ENCODE results near the gene RPL36.

RPL36 gene

DNA sequence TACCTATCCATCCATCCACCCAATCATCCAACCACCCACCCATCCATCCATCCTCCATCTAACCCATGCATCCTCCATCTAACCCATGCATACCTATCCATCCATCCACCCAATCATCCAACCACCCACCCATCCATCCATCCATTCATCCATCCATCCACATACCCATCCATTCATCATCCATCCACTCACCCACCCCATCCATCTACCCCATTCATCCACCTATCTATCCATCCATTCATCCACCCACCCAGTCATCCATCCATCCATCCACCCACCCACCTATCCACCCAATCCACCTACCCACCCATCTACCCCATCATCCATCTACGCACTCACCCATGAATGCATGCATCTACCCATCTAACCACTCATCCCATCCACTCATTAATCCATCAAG is 16.3 kb upstream of the RPL36 start:
- H2AFZ ChIP-seq (ENCODE audit: low read length), result no peak overlapping the region
- peaks cover 13% of the 10 kb centered on the region; the same call in 1 of the 2 replicates for H3K36me3 ChIP-seq (ENCODE audit: insufficient read depth, low read length)
- H4K20me1 ChIP-seq (ENCODE audit: insufficient read depth, low read length, poor library complexity, severe bottlenecking), result no peaks in the 10 kb centered on the region
- H3K9ac ChIP-seq (ENCODE audit: low read depth, low read length, poor library complexity, severe bottlenecking), result no peak overlapping the region
- no peaks in the 10 kb centered on the region for H3F3A ChIP-seq (ENCODE audit: low read depth)
- H3K27me3 ChIP-seq (ENCODE audit: insufficient read depth, low read length, poor library complexity, severe bottlenecking), result no peaks in the 10 kb centered on the region
- H3K9me3 ChIP-seq (ENCODE audit: insufficient read depth, low read depth, low read length), result no peaks in the 10 kb centered on the region
- TF ChIP-seq, protein P1, sequence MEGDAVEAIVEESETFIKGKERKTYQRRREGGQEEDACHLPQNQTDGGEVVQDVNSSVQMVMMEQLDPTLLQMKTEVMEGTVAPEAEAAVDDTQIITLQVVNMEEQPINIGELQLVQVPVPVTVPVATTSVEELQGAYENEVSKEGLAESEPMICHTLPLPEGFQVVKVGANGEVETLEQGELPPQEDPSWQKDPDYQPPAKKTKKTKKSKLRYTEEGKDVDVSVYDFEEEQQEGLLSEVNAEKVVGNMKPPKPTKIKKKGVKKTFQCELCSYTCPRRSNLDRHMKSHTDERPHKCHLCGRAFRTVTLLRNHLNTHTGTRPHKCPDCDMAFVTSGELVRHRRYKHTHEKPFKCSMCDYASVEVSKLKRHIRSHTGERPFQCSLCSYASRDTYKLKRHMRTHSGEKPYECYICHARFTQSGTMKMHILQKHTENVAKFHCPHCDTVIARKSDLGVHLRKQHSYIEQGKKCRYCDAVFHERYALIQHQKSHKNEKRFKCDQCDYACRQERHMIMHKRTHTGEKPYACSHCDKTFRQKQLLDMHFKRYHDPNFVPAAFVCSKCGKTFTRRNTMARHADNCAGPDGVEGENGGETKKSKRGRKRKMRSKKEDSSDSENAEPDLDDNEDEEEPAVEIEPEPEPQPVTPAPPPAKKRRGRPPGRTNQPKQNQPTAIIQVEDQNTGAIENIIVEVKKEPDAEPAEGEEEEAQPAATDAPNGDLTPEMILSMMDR (conservative IDR thresholded peaks at IDR 0.05; ENCODE audit: low read length), result no peak
- no peak for TF ChIP-seq EZH2phosphoT487 (IDR thresholded peaks at IDR 0.05; ENCODE audit: borderline replicate concordance)
- no peak overlapping the region for H3K4me2 ChIP-seq (ENCODE audit: low read depth, low read length, poor library complexity, severe bottlenecking)
- no peaks in the 10 kb centered on the region for H3K4me1 ChIP-seq (ENCODE audit: insufficient read depth, low read length, poor library complexity, severe bottlenecking)
- H3K4me3 ChIP-seq (ENCODE audit: low read length, poor library complexity, severe bottlenecking), result no peak overlapping the region
- no peaks in the 10 kb centered on the region for H3K9me2 ChIP-seq (replicated peaks; ENCODE audit: low read depth, low read length)
- no peaks in the 10 kb centered on the region for H3K79me2 ChIP-seq (ENCODE audit: insufficient read depth, low read length)

DNA sequence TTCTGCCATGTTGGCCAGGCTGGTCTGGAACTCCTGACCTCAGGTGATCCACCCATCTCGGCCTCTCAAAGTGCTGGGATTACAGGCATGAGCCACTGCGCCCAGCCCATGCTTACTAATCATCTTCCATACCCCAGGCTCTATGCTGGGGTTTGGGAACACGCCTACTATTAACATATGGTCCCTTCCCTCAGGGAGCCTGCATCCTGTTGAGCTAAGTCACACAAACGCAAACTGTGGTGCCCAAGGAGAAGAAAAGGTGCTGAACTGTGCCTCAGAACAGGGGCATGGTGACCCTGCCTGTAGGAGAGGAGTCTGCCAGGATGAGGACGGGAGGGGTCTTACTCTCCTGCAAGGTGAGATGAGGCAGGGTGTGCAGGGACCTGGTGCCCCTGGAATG is 15.4 kb upstream of the RPL36 start:
- no peaks in the 10 kb centered on the region for H3F3A ChIP-seq (ENCODE audit: low read depth)
- no peaks in the 10 kb centered on the region for H3K4me1 ChIP-seq (ENCODE audit: insufficient read depth, low read length, poor library complexity, severe bottlenecking)
- H4K20me1 ChIP-seq (ENCODE audit: insufficient read depth, low read length, poor library complexity, severe bottlenecking), result no peaks in the 10 kb centered on the region
- peaks cover 4% of the 10 kb centered on the region; the same call in 1 of the 2 replicates for H3K36me3 ChIP-seq (ENCODE audit: insufficient read depth, low read length)
- peaks cover 3% of the 10 kb centered on the region; the same call in 1 of the 2 replicates for H3K79me2 ChIP-seq (ENCODE audit: insufficient read depth, low read length)
- no peaks in the 10 kb centered on the region for H3K9me3 ChIP-seq (ENCODE audit: insufficient read depth, low read depth, low read length)
- H2AFZ ChIP-seq (ENCODE audit: low read length), result no peak overlapping the region
- H3K9ac ChIP-seq (ENCODE audit: low read depth, low read length, poor library complexity, severe bottlenecking), result no peak overlapping the region
- no peak for TF ChIP-seq EZH2phosphoT487 (IDR thresholded peaks at IDR 0.05; ENCODE audit: borderline replicate concordance)
- TF ChIP-seq, protein P1 (conservative IDR thresholded peaks at IDR 0.05; ENCODE audit: low read length), result no peak
- H3K27me3 ChIP-seq (ENCODE audit: insufficient read depth, low read length, poor library complexity, severe bottlenecking), result no peaks in the 10 kb centered on the region
- no peak overlapping the region for H3K4me3 ChIP-seq (ENCODE audit: low read length, poor library complexity, severe bottlenecking)
- no peak overlapping the region for H3K4me2 ChIP-seq (ENCODE audit: low read depth, low read length, poor library complexity, severe bottlenecking)
- no peaks in the 10 kb centered on the region for H3K9me2 ChIP-seq (replicated peaks; ENCODE audit: low read depth, low read length)

DNA sequence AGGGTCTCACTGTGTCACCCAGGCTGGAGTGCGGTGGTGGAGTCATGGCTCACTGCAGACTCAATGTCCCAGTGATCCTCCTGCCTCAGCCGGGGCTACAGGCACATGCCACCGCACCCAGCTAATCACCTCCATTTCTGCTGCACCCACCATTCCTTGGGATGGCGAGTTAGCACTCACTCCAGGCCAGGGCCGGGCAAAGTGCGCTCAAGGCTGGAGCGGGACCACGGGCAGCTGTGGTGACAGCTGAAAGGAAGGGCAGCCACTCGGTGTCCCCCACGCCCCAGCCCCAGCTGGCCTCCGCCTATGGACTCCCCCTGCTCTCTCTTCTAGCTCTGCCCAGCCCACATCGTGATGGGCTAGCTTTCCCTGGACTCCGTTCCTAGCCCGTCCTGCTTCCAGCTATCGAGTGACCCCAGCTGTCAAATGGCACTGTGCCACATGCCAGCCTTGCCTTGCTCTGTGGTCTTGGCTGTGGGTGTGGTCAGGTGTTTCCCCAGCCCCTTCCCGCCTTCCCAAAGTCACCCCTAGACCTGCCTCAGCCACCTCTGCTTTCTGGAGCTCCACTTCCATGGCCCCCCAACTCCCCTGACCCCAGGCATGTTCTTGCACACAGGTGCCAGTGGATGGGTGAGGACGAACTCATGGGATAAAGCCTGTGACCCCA is 13.9 kb upstream of the RPL36 start:
- H3K9me2 ChIP-seq (replicated peaks; ENCODE audit: low read depth, low read length), result no peaks in the 10 kb centered on the region
- no peaks in the 10 kb centered on the region for H4K20me1 ChIP-seq (ENCODE audit: insufficient read depth, low read length, poor library complexity, severe bottlenecking)
- H3K9me3 ChIP-seq (ENCODE audit: insufficient read depth, low read depth, low read length), result no peaks in the 10 kb centered on the region
- H3K36me3 ChIP-seq (ENCODE audit: insufficient read depth, low read length), result no peaks in the 10 kb centered on the region
- no peaks in the 10 kb centered on the region for H3K4me1 ChIP-seq (ENCODE audit: insufficient read depth, low read length, poor library complexity, severe bottlenecking)
- no peak overlapping the region for H3K4me2 ChIP-seq (ENCODE audit: low read depth, low read length, poor library complexity, severe bottlenecking)
- TF ChIP-seq, protein P1 (conservative IDR thresholded peaks at IDR 0.05; ENCODE audit: low read length), result no peak
- no peak for TF ChIP-seq EZH2phosphoT487 (IDR thresholded peaks at IDR 0.05; ENCODE audit: borderline replicate concordance)
- no peak overlapping the region for H2AFZ ChIP-seq (ENCODE audit: low read length)
- no peaks in the 10 kb centered on the region for H3K27me3 ChIP-seq (ENCODE audit: insufficient read depth, low read length, poor library complexity, severe bottlenecking)
- no peak overlapping the region for H3K9ac ChIP-seq (ENCODE audit: low read depth, low read length, poor library complexity, severe bottlenecking)
- no peaks in the 10 kb centered on the region for H3F3A ChIP-seq (ENCODE audit: low read depth)
- no peak overlapping the region for H3K4me3 ChIP-seq (ENCODE audit: low read length, poor library complexity, severe bottlenecking)
- H3K79me2 ChIP-seq (ENCODE audit: insufficient read depth, low read length), result peaks cover 7% of the 10 kb centered on the region; the same call in 1 of the 2 replicates

All from Loucy (cell line).